Osteoblast (primary cell): ENCODE data around the gene PLPP4. TPM values are rescaled to one million over a fixed set of nuclear protein-coding genes. Genes with fewer than 3 reads are reported as not detected.

ENCODE experiments used
- DNase-seq: peaks from one replicate; pipeline ENCODE4 v3.0.0; 2011; ENCODE audit warnings: low spot score, mixed read lengths; ENCODE audit not compliant: insufficient read length; ENCODE audit errors: missing footprints
- H2AFZ ChIP-seq: 2 replicates; pipeline ENCODE4 v1.6.0; 2011; ENCODE audit warnings: mild to moderate bottlenecking, low read length
- H3K27ac ChIP-seq: 2 replicates; pipeline ENCODE4 v1.5.1; 2011; ENCODE audit warnings: mild to moderate bottlenecking, low read depth, low read length, moderate library complexity
- H3K27me3 ChIP-seq: 2 replicates; pipeline ENCODE4 v1.6.0; 2012; ENCODE audit warnings: mild to moderate bottlenecking, control low read depth, inconsistent platforms, low read length, moderate library complexity; ENCODE audit not compliant: insufficient read depth
- H3K36me3 ChIP-seq: 2 replicates; pipeline ENCODE4 v1.5.1; 2011; ENCODE audit warnings: mild to moderate bottlenecking, low read length, control low read depth, moderate library complexity; ENCODE audit not compliant: insufficient read depth
- H3K4me1 ChIP-seq: 2 replicates; pipeline ENCODE4 v1.5.1; 2011; ENCODE audit warnings: mild to moderate bottlenecking, low read length, control low read depth, moderate library complexity; ENCODE audit not compliant: insufficient read depth
- H3K4me2 ChIP-seq: 2 replicates; pipeline ENCODE4 v1.6.0; 2011; ENCODE audit warnings: mild to moderate bottlenecking, low read length; ENCODE audit not compliant: insufficient read depth
- H3K4me3 ChIP-seq: fragments of 200-600 bp; sonication (generic); 3 replicates; pipeline ENCODE4 v1.5.1; 2012; ENCODE audit warnings: mild to moderate bottlenecking, low read length, inconsistent platforms; ENCODE audit not compliant: insufficient read depth
- H3K79me2 ChIP-seq: 2 replicates; pipeline ENCODE4 v1.6.0; 2012; ENCODE audit warnings: mild to moderate bottlenecking, low read length, control low read depth, inconsistent platforms; ENCODE audit not compliant: insufficient read depth
- H3K9me3 ChIP-seq: 2 replicates; pipeline ENCODE4 v1.5.1; 2011; ENCODE audit warnings: low read depth, low read length, control low read depth
- H4K20me1 ChIP-seq: 2 replicates; pipeline ENCODE4 v1.6.0; 2012; ENCODE audit warnings: mild to moderate bottlenecking, low read length, control low read depth; ENCODE audit not compliant: insufficient read depth
- CTCF ChIP-seq: IDR thresholded peaks from 2 replicates; pipeline ENCODE4 v1.5.1; 2011; ENCODE audit warnings: mild to moderate bottlenecking, low read depth, low read length, moderate library complexity; ENCODE audit errors: extremely low read depth
- total RNA-seq: library from RNA; depleted of rRNA; stranded (reverse); fragments of >200 nt; gene quantifications from 2 replicates; pipeline ENCODE4 v1.2.3, GENCODE V29; 2012

The PLPP4 gene
- total RNA-seq, 1 donor = 8.0 TPM

GRCh38 chr10:120483006-120483405, 26.0 kb downstream of the PLPP4 start:
- no peak overlapping the region for H2AFZ ChIP-seq
- H3K4me3 ChIP-seq = no peak overlapping the region
- no peaks in the 10 kb centered on the region for H3K27me3 ChIP-seq
- H3K4me1 ChIP-seq = peaks cover 8% of the 10 kb centered on the region
- H3K36me3 ChIP-seq = no peaks in the 10 kb centered on the region
- H3K9me3 ChIP-seq = no peaks in the 10 kb centered on the region
- no peaks in the 10 kb centered on the region for H4K20me1 ChIP-seq
- H3K79me2 ChIP-seq = no peaks in the 10 kb centered on the region
- no peak for TF ChIP-seq CTCF
- DNase-seq = no peak
- H3K27ac ChIP-seq = no peak overlapping the region
- H3K4me2 ChIP-seq = no peak overlapping the region

GRCh38 chr10:120483651-120484301, 26.7 kb downstream of the PLPP4 start:
- no peak for DNase-seq
- Histone ChIP-seq H3K79me2 (no peaks in the 10 kb centered on the region), H2AFZ (no peak overlapping the region), H3K36me3 (no peaks in the 10 kb centered on the region), H3K27ac (no peak overlapping the region), H4K20me1 (no peaks in the 10 kb centered on the region), H3K4me3 (no peak overlapping the region), H3K27me3 (no peaks in the 10 kb centered on the region), H3K4me1 (no peaks in the 10 kb centered on the region), H3K9me3 (no peaks in the 10 kb centered on the region), H3K4me2 (no peak overlapping the region)
- no peak for TF ChIP-seq CTCF

- Histone ChIP-seq H2AFZ (no peak overlapping the region), H3K4me2 (no peak overlapping the region), H4K20me1 (no peaks in the 10 kb centered on the region), H3K79me2 (no peaks in the 10 kb centered on the region), H3K36me3 (no peaks in the 10 kb centered on the region), H3K4me1 (no peaks in the 10 kb centered on the region), H3K9me3 (no peaks in the 10 kb centered on the region), H3K27ac (no peak overlapping the region), H3K27me3 (no peaks in the 10 kb centered on the region), H3K4me3 (no peak overlapping the region)
- DNase-seq = no peak
- no peak for TF ChIP-seq CTCF
Observed at GRCh38 chr10:120485946-120486345, 28.9 kb downstream of the PLPP4 start.

GRCh38 chr10:120486671-120487205, 29.7 kb downstream of the PLPP4 start:
- no peak overlapping the region for H3K4me3 ChIP-seq
- H4K20me1 ChIP-seq = no peaks in the 10 kb centered on the region
- no peaks in the 10 kb centered on the region for H3K4me1 ChIP-seq
- no peaks in the 10 kb centered on the region for H3K36me3 ChIP-seq
- H3K27me3 ChIP-seq = no peaks in the 10 kb centered on the region
- H3K4me2 ChIP-seq = no peak overlapping the region
- no peak overlapping the region for H3K27ac ChIP-seq
- TF ChIP-seq CTCF = no peak
- no peak for DNase-seq
- no peak overlapping the region for H2AFZ ChIP-seq
- H3K9me3 ChIP-seq = no peaks in the 10 kb centered on the region
- H3K79me2 ChIP-seq = no peaks in the 10 kb centered on the region
